Tibial artery (tissue), 4 donors: Measurements from ENCODE around the gene TSPO.
A peak's percentile ranks its signal among the peaks of the same experiment; 100 is the strongest.

ENCODE experiments used
- DNase-seq, 2 donors: peaks; one replicate each; pipeline ENCODE4 v3.0.0-alpha.2; 2019
- H3K27ac ChIP-seq, 2 donors: fragments of 200-600 bp; sonication (generic) in 1 of 2; 1 replicate in 1 of 2; 2 replicates in 1 of 2; pipeline ENCODE4 v1.5.1; 2018 to 2019; ENCODE audit warnings: mild to moderate bottlenecking in 1 of 2
- H3K27me3 ChIP-seq, 2 donors: fragments of 200-600 bp; sonication (generic) in 1 of 2; one replicate each; pipeline versions ENCODE4 v1.5.1 to v1.6.0; 2016 to 2019
- H3K36me3 ChIP-seq, 3 donors: fragments of 200-600 bp; sonication (generic) in 2 of 3; one replicate each; pipeline ENCODE4 v1.5.1; 2016 to 2019; ENCODE audit warnings: mild to moderate bottlenecking in 2 of 3
- H3K4me1 ChIP-seq, 4 donors: fragments of 200-600 bp; sonication (generic) in 2 of 4; 1 replicate in 3 of 4; 2 replicates in 1 of 4; pipeline ENCODE4 v1.5.1; 2016 to 2019
- H3K4me3 ChIP-seq, 2 donors: fragments of 200-600 bp; sonication (generic) in 1 of 2; 1 replicate in 1 of 2; 2 replicates in 1 of 2; pipeline ENCODE4 v1.5.1; 2018 to 2019; ENCODE audit warnings: mild to moderate bottlenecking in 2 of 2
- H3K9me3 ChIP-seq, 3 donors: fragments of 200-600 bp; sonication (generic) in 1 of 3; one replicate each; pipeline ENCODE4 v1.5.1; 2016 to 2019
- intact Hi-C: fragments of 100-400 bp; cut with DNase I; formaldehyde crosslinking; loops from one replicate; pipeline ENCODE4 v1.15.0; 2023; ENCODE audit warnings: low total_unique reads
- TF ChIP-seq, protein P1 (sequence below), 2 experiments: fragments of 200-600 bp in 1 of 2; fragments of 450-650 bp in 1 of 2; IDR thresholded peaks; one replicate each; pipeline ENCODE4 v1.5.1; 2017 to 2019; ENCODE audit warnings: antibody characterized with exemption in 2 of 2, mild to moderate bottlenecking in 1 of 2, moderate library complexity in 1 of 2

The TSPO gene

GRCh38 chr22:43164636-43165035 lies 13.3 kb downstream of the TSPO start:
- Histone ChIP-seq H3K4me1 (peaks cover 0 to 30% (median 8%) of the 10 kb centered on the region in 4 donors), H3K4me3 (no peak overlapping the region), H3K27ac (no peak overlapping the region), H3K27me3 (no peaks in the 10 kb centered on the region), H3K9me3 (no peaks in the 10 kb centered on the region), H3K36me3 (peaks cover 0 to 75% (median 39%) of the 10 kb centered on the region in 3 donors)
- no peak for DNase-seq
- intact Hi-C loops: no loop called here
- TF ChIP-seq, protein P1, sequence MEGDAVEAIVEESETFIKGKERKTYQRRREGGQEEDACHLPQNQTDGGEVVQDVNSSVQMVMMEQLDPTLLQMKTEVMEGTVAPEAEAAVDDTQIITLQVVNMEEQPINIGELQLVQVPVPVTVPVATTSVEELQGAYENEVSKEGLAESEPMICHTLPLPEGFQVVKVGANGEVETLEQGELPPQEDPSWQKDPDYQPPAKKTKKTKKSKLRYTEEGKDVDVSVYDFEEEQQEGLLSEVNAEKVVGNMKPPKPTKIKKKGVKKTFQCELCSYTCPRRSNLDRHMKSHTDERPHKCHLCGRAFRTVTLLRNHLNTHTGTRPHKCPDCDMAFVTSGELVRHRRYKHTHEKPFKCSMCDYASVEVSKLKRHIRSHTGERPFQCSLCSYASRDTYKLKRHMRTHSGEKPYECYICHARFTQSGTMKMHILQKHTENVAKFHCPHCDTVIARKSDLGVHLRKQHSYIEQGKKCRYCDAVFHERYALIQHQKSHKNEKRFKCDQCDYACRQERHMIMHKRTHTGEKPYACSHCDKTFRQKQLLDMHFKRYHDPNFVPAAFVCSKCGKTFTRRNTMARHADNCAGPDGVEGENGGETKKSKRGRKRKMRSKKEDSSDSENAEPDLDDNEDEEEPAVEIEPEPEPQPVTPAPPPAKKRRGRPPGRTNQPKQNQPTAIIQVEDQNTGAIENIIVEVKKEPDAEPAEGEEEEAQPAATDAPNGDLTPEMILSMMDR (IDR thresholded peaks at IDR 0.05): no peak

DNA sequence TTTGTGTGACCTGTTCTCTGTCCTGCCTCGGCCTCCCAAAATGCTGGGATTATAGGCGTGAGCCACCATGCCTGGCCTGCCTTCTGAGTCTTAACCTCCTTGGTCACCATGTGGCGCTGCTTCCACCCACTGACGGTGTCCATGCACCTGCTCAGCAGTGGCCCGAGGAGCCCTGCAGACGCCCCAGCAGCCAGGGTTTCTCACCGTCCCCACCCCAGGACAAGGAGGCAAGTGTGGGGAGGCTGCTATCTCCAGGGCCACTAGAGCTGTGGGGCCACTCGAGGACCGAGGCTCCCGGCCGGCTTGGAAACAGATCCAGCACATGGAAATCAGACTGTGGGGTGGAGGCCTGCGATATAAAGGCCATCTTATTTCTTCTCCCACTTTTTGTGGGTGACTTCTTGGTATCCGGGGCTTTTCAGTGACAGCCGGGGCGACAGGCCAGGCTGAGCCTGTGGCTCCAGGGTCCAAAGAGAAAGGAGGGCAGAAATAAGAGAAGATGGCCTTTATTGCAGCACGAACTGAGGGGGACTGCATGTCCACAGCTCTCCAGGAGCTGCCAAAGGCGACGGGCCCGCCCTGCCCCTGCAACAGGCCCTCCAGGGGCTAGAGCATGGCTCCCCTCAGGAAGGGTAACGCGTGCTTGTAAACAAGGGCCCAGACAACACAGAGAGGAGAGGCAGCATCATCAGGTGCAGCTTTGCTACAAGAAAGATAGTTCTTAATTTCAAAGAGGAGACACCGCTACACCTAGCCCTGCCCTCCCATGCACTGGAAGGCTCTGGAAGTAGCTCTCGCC lies 15.0 kb downstream of the TSPO start:
- Histone ChIP-seq H3K36me3 (peaks cover 10 to 75% (median 51%) of the 10 kb centered on the region in 3 donors), H3K27me3 (no peaks in the 10 kb centered on the region), H3K9me3 (no peaks in the 10 kb centered on the region), H3K4me3 (no peak overlapping the region), H3K27ac (no peak overlapping the region), H3K4me1 (peaks cover 0 to 27% (median 7%) of the 10 kb centered on the region in 4 donors)
- intact Hi-C loops: no loop called here
- DNase-seq: no peak
- TF ChIP-seq, protein P1 (IDR thresholded peaks at IDR 0.05): no peak

DNA sequence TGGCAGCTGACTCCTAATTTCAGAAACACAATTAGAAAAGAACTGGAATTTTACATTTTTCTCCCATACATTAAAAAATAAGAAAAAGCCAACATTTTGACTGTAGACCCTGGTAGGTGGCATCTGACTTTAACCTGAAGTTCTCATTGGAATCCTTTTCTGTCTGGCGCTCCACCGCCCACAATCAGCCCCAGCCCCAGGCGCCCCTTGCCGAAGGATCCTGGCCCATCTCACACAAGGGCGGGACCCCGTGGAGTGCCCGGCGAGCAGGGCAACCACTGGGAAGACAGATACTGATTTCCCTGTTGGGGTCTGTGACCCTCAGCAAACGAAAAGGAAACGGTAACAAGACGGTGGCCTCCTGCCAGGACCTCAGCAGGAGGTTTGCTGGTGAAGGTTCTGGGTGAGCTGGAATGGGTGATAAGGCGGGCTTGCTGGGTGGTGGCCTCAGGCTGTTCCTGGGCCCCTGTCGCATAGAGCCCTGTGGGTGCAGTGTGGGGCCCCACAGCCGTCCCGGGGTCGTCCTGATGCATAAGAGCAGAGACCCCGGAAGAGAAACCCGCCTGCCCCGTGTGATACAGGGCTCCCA lies 15.7 kb downstream of the TSPO start:
- intact Hi-C loops: no loop called here
- H3K4me1 ChIP-seq: peaks cover 0 to 27% (median 7%) of the 10 kb centered on the region in 4 donors
- no peak overlapping the region for H3K27ac ChIP-seq
- no peaks in the 10 kb centered on the region for H3K9me3 ChIP-seq
- H3K36me3 ChIP-seq: peaks cover 18 to 75% (median 57%) of the 10 kb centered on the region in 3 donors
- DNase-seq: no peak
- no peak overlapping the region for H3K4me3 ChIP-seq
- no peaks in the 10 kb centered on the region for H3K27me3 ChIP-seq
- TF ChIP-seq, protein P1 (IDR thresholded peaks at IDR 0.05): no peak

DNA sequence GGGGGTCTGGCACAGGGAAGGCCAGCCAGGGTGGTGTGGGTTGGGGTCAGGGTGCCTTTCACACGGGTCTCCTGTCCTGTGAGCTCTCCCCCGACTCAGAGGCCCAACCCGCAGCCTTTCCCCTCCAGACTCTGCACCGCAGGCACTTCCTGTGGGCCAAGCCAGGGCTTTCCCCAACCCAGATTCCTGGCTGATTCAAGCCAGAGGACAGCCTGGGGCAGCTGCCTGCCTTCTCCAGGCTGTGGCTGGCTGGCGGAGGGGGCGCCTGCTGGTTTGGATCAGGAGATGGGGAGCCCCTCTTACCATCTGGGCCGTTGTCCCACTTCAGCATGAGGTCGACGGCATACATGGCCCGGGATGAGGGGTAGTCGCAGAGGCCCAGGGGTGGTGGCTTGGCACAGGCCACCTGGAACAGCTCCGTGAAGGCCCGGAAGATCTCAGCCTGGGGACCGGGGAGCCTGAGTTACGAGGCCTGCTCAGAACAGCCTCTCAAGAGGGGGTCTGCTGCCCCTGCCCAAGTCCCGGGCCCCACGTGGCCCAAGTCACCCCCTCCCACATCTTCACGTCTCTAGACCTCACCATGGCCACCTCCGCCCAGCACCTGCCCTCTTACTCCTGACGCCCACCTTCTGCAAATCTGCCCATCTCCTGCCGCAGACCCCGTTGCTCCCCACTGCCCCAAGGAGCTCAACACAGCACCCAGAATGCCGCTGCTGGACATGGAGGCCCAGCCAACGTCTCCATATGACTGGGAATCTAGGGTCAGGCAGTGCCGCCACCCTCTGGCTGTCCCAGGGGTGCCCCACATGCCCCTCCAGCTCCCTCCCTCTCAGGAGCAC lies 17.3 kb downstream of the TSPO start:
- no peaks in the 10 kb centered on the region for H3K9me3 ChIP-seq
- TF ChIP-seq, protein P1 (IDR thresholded peaks at IDR 0.05): no peak
- H3K27ac ChIP-seq: peak overlapping the region in 1 of 2 donors; percentile 24
- intact Hi-C loops: no loop called here
- H3K36me3 ChIP-seq: peaks cover 32 to 75% (median 55%) of the 10 kb centered on the region in 3 donors
- H3K4me3 ChIP-seq: no peak overlapping the region
- no peaks in the 10 kb centered on the region for H3K27me3 ChIP-seq
- peaks cover 0 to 18% (median 6%) of the 10 kb centered on the region in 4 donors for H3K4me1 ChIP-seq
- DNase-seq: no peak

GRCh38 chr22:43169310-43170130 lies 18.2 kb downstream of the TSPO start:
- no peak for DNase-seq
- H3K27me3 ChIP-seq: no peaks in the 10 kb centered on the region
- H3K4me3 ChIP-seq: no peak overlapping the region
- H3K36me3 ChIP-seq: peaks cover 38 to 82% (median 62%) of the 10 kb centered on the region in 3 donors
- TF ChIP-seq, protein P1 (IDR thresholded peaks at IDR 0.05): no peak
- intact Hi-C loops: no loop called here
- H3K4me1 ChIP-seq: peaks cover 0 to 10% (median 5%) of the 10 kb centered on the region in 4 donors
- H3K27ac ChIP-seq: no peak overlapping the region
- no peaks in the 10 kb centered on the region for H3K9me3 ChIP-seq
